Fibroblast of skin of back (primary cell): Measurements from ENCODE around the gene GDPD5.

Experiments used
- DNase-seq: peaks from one replicate; pipeline ENCODE4 v3.0.0-alpha.2; 2013

The GDPD5 gene

DNA sequence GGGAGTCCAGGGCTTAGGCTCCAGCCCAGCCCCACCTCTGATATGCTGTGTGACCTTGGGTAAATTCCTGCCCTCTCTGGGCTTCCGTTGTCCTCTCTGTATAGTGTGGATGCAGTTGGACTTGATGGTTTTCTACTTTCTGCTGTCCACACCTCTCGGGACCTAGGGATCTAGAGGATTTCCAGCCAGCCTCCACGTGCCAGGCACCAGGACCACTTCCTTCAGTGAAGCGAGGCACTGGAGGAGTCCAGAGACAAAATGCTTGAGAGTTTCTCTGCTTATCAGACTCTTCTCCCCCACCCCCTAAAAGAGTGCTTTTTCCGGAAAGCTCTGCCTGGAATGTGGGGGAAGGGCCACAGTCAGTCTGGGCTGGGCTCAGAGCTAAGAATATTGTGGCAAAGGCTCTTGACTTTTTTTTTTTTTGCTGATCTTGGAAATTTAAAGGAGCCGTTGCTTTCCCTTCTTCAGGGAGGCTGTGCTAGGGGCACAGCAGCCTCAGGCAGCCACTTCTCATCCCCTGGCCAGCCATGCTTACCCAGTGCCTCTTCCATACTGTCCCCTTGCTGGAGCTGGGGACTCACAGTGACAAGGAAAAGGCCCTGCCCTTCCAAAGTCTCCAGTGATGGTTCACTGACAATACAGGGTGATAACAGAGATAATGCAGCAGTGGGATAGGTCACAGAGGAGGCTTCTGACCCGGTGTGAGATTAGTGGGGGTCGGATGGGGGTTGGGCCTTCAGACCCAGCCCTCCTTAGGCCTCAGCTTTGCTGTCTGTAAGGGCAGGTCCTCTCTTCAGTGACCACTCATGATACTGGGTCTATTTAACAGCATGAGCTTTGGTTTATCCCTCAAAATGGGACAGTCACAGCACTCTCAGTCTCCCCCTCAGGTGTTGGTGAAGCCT, 33.5 kb upstream of the GDPD5 start:
- peak; percentile 92 for DNase-seq

DNA sequence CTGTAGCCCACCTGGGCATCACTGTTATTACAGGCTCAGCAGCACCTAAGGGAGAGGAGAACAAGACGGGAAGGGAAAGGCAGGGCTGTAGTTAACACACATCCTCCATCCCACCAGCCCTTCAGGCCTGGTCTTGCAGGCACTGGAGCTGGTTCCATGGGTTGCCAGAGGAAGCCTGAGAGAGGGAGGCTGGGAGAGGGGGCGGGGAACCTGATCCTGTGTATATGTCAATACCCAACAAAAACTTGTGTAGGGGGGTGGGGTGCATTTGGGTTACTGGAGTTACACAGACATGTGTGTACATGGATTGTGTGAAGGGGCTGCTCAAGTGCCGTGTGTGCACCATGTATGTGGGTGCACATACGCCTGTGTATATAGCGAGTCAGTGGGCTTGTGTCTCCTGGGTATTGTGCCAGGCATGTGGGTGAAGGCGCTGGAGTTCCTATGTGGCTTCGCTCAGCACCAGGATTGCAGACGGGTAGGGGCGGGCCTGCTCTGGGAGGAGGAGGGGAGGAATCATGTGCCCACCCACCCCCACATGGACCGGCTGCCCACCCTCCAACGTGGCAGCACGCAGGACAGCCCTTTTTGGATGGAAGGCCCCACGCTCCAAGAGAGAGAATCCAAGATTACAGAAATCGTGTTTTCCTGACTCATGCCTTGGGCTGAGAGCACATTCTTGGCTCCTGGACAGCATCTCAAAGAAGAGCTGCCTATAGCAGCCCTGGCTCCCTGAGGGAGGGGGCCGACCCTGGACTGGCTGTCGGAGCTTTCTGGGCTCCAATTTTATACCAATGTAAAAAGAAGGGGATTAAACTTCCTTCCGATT, 32.1 kb upstream of the GDPD5 start:
- peak; percentile 97 for DNase-seq

DNA sequence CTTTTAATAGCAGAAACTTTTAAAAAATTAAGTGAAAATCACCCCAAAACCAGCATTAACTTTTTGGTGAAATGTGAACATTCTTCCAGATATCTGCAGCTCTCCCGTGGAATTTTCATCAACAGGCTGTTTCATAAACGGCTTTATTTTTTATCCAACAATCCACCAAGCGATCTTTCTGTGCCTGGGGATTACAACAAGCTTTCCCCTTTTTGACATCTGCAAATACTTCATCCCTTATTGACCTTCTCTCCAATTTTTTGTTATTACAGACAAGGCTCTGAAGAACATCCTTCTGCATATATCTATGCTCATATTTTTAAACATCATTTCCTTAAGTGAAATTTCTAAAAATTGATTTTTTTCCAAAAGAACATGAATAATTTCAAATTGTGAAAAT, 30.5 kb upstream of the GDPD5 start:
- no peak for DNase-seq

DNA sequence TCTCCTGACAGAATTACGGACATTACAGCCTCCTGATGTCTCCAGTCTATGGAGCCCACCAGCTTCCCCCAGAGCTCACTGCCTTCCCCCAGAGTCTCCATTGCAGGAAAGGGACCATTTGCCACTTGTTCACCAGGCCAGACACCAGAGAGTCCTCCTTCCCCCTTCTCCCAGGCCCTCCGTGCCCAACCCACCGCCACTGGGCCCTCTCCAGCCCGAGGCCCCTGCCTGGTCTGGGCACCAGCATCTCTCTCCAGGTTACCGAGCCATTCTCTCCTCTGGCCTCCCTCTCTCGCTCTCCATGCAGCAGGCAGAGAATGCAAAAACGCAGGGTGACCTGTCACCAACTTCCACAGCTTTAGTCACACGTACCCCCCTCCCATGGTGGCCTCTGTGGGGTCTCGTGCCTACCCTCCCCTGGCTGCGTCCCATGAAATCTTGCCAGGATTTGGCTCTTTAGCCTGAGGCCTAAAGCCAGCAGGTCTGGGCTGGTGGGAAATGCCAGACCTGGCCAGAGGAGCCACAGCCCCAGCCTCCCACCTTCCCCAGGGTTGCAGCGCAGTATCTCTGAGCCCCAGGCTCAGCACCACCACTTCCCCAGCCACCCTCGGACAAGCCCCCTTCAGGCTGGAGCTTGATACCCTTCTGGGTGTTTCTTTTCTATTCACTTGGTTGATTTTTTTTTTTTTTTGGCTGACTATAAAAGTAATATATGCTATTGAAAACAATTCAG, 29.5 kb upstream of the GDPD5 start:
- DNase-seq, result no peak

DNA sequence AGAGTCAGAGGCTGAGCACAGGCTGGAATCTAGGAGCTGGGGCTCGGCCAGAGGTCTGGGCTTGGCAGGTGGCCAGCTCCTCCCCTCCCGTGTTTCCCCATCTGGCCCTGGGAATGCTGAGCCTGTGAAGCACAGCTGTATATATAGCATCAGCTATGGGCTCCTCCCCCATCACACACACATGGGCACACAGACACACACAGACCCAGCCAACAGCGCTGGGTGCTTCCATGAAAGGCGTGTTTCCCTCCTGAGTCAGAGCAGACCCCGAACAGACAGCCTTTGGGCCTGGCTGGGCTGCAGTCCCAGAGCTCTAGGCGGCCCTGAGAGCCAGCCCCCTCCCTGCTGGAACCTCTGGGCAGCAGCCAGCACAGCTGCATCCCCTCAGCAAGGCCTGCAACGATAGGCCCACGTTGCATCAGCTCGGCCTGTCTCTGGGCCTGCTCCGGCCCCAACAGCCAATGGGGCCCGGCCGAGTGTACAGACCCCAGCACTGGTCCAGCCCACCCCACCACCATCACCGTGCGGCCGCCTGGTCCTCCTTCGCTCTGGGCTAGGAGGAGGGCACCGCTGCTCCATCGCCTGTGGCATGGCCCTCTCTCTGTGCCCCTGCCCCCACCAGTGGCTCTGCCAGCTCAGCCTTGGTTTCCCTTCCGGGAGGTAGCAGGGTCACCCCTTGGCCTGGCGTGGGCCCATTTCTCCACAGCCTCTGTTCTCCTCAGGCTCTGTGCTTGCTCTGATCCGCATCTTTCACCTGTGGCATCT, 28.7 kb upstream of the GDPD5 start:
- peak; percentile 100 for DNase-seq

GRCh38 chr11:75553889-75554257, 28.1 kb upstream of the GDPD5 start:
- DNase-seq, result no peak

- DNase-seq, result no peak
Measured at GRCh38 chr11:75553182-75553581, 27.4 kb upstream of the GDPD5 start.

GRCh38 chr11:75549370-75549958, 23.7 kb upstream of the GDPD5 start:
- no peak for DNase-seq

DNA sequence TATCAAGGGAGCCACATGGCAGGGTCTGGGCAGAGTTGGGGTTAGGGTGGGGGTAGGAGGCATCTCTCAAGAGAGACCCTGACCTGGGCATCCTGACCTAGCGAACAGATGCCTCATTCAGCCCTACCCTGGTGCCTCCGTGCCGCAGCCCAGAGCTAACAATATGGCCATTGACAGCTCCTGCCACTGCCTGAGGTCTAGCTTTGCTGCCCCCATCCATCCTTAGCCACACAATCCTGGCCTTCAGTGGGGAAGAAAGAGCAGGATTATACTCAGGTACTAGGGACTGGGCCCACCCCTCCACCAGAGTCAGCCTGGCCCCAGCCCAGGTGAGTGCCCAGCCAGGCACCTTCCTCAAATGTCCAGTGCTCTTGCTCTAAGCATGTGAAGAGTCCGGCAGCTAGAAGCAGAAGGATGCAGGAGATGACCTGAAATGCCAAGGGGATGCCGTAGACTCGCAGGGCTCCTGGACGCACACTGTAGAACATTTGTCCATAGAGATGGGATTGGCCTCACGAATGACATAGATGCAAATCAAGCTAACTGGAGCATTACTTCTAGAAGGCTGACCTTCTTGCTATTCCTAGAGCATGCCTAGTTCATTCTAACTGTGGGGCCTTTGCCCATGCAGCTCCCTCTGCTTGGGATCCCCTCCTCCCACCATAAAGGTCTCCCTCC, 23.0 kb upstream of the GDPD5 start:
- DNase-seq, result no peak

- DNase-seq, result peak; percentile 64
Measured at GRCh38 chr11:75547617-75548058, 21.9 kb upstream of the GDPD5 start.

DNA sequence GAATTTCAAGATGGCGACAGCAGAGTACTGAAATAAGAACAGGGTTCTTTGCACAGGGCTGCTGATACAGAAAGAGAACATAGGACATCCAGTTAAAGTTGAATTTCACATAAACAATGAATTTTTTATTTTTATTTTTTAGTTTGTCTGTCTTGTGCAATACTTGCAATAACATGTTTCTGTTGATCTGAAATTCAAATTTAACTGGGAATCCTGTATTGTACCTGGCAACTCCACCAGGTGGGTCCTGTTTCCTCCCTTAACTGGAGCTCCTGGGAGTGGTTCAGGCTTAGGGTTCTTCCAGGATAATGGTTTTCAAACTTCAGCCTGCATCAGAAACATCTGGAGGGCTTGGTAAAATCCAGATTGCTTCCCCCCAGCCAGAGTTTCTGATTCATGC, 21.4 kb upstream of the GDPD5 start:
- DNase-seq, result no peak

DNA sequence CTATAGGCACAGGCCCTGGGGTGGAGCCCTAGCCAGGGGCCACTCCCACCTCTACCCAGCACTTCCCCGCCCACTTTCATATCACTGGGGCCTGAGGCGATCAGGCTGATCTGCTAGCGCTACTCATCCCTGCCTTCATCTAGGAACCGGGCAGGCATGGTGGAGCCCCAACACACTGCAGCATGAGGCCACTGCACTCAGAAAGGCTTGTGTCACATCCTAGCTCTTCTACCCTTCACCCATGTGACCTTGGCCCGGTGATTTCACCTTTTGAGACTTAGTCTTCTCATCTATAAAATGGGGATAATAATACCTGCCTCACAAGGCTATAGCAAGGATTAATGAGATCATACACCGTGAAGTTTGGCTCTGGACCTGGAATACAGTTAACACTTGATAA, 18.1 kb upstream of the GDPD5 start:
- DNase-seq, result no peak

DNA sequence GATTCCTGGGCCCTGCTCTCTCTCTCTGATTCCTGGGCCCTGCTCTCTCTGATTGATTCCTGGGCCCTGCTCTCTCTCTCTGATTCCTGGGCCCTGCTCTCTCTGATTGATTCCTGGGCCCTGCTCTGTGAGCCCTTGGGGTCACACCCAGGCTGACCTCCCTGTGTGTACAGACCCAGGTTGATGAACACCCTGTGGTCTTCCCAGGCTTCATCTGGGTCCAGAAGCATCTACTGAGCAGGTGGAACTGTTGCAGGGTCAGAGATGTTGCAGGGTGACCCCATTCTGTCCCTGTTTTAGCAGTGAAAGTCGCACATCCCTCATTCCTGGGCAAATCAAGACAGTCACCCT, 16.3 kb upstream of the GDPD5 start:
- no peak for DNase-seq

DNA sequence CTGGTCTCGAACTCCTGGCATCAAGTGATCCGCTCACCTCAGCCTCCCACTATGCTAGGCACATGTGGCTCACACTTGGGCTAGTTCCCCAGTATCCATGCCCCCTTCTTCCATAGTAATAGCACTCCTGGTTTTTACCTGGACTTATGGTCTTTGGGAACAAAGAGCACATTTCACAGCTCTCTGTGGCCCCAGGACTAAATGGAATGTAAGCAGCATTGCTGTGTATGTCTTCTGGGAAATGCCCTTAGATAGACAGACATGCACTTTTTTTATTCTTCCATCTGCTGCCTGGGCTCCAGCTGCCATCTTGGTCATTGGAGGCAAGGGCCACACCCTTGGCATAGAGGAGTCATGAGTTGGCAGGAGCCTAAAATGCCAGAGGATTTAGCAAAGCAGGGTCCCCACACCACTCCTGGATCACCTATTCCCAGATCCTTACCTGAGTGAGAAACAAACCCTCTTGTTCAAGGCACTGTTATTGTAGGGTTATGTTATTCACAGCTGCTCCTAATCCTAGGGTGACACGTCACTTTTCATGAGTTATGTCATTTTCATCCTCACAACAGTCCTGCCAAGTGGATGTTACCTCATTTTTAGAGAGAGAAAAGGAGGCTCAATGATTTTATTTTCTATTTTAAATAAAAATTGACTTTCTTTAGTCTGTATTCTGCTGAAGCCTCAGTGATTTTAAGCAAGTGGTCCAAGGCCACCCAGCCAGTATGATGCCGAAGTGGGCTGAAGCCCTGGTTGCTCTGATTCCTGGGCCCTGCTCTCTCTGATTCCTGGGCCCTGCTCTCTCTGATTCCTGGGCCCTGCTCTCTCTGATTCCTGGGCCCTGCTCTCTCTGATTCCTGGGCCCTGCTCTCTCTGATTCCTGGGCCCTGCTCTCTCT, 15.7 kb upstream of the GDPD5 start:
- no peak for DNase-seq

- DNase-seq, result no peak
Measured at GRCh38 chr11:75539459-75540334, 14.0 kb upstream of the GDPD5 start.

DNA sequence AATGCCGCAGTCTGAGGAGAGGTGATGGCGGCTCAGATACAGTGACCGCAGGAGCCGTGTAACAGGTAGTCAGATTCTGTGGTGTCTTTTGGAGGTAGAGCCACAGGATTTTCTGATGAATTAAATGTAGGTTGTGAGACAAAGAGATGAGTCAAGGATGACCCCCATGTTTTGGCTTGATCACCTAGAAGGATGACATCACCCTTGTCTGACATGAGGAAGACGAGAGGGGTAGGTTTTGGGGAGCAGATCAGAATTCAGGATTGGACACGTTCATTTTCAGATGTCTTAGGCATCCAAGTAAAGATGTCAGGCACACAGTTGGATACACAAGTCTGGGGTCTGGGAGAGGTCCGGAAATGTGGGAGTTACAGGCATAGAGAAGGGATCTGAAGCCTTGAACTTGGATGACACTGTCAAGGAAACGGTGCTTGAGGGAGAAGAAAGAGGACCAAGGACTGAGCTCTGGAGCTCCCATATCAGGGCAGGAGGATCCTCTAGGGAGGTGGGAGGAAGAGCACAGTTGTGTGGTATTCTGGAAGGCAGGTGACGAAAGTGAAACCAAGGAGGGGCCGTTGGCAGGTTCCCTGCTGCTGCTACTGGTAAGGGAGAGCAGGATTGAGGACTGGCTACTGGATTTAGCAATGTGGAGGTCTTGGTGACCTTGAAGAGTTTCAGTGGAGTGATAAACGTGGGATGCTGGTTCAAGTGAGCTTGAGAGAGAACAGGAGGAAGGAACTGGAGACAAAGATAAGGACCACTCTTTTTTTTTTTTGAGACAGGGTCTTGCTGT, 12.6 kb upstream of the GDPD5 start:
- DNase-seq, result no peak

DNA sequence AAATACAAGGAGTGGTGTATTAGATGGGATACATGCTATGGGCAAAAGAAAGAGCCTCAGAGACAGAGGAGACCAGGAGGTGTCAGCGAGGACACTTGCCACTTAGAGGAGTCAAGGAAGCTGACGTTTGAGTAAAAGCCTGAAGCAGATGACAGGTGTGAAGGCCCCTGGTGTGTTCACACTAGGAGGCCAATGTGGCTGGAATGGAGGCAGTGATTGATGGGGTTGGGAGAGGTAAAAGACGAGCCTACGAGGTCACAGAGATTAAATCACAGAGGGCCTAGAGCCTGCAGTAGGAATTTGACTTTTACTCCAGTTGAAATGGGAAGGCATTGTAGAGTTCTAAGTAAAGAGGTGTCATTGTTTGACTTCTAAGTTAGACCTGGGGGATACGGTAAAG, 12.0 kb upstream of the GDPD5 start:
- DNase-seq, result no peak
